GM10266 (cell line): ENCODE measurements around the gene TGFB1I1.
"Not testable (repeated sequence)": the region's sequence is repeated elsewhere in the genome, so short reads cannot be mapped to it uniquely, and the experiment has no call there.

Source experiments
- DNase-seq: peaks from one replicate; pipeline ENCODE4 v3.0.0; 2012; ENCODE audit errors: extremely low spot score
- TF ChIP-seq, protein P1 (sequence below): IDR thresholded peaks from 2 replicates; pipeline ENCODE4 v1.5.1; 2012; ENCODE audit warnings: mild to moderate bottlenecking, low read depth; ENCODE audit not compliant: control insufficient read depth, insufficient read depth; ENCODE audit errors: missing control alignments

TGFB1I1 gene

DNA sequence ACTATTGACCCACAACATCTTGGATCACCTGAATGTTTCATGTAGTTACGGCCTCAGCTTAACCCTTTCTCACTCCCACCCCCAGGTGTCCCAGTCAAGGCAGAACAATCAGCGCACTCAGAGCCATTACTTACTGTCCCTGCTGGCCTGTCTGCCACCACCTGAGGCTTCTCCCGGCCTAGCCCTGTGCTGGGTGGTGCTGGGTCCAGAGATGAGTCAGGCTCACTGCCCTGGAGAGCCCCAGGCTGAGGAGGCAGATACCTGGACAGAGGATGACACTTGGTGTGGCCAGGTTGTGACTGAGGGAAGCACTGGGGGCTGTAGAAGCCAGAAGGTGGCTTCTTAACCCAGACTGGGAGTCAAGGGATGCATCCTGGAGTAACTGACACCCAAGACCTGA lies 7.0 kb downstream of the TGFB1I1 start:
- TF ChIP-seq, protein P1, sequence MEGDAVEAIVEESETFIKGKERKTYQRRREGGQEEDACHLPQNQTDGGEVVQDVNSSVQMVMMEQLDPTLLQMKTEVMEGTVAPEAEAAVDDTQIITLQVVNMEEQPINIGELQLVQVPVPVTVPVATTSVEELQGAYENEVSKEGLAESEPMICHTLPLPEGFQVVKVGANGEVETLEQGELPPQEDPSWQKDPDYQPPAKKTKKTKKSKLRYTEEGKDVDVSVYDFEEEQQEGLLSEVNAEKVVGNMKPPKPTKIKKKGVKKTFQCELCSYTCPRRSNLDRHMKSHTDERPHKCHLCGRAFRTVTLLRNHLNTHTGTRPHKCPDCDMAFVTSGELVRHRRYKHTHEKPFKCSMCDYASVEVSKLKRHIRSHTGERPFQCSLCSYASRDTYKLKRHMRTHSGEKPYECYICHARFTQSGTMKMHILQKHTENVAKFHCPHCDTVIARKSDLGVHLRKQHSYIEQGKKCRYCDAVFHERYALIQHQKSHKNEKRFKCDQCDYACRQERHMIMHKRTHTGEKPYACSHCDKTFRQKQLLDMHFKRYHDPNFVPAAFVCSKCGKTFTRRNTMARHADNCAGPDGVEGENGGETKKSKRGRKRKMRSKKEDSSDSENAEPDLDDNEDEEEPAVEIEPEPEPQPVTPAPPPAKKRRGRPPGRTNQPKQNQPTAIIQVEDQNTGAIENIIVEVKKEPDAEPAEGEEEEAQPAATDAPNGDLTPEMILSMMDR: no peak
- no peak for DNase-seq

DNA sequence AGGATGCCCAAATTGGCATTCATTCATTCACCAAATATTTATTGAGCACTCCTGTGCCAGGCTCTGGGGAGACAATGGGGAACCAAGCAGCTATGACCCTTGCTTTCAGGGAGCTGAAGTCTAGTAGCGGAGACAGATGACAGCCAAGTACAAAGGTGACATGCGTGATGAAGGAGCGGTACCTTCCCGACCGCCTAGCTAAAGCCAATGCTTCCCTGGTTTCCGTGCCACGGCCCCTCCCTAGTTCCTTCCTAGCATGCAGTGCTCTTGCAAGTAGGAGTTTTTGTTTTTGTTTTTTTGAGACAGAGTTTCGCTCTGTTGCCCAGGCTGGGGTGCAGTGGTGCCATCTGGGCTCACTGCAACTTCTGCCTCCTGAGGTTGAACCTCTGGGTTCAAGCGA lies 7.8 kb downstream of the TGFB1I1 start:
- DNase-seq: no peak
- TF ChIP-seq, protein P1: no peak

DNA sequence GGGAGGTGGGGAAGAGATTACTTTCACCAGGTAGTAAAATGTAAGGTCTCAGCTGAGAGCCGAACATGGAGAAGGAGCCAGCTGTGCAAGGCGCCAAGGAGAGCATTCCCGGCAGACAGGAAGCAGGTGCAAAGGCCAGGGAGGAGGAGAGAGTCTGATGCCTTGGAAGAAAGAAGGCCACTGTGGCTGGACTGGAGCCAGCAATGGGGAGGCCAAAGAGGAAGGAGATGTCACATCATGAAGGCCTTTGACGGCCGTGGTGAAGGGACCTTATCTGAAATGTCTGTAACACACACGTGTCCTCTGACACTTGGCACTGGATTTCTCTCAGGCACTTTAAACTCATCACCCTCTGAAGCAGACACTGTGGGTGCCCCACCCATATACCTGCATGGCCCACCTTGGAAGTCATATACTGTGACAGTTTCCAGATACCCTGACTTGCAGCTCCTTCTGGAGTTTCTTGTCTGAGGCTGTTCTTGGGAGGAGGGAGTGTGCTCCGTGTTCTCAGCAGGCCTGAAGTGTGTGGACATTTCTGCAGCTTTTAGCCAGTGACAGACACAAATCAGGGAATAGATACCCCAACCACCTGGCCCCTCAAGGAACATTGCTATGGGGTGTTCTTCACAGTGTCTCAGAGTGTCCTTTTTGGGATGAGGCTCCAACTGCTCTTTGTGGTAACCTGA lies 9.0 kb downstream of the TGFB1I1 start:
- no peak for DNase-seq
- TF ChIP-seq, protein P1: no peak

DNA sequence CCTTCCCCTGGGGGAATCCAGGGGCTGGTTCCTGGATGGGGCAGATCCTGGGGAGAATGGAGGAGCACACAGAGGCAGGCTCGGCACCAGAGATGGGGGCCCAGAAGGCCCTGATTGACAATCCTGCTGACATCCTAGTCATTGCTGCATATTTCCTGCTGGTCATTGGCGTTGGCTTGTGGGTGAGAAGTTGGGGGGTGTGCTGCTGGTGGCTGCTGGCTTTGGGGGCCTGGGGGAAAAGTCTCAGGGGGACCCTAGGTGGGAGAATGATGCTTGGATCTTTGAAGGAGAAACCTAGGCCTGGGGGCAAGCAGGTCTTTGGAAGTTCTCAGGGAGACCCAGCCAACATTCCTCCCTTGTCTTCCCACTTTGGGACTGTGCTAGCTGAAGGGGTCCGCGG lies 11.1 kb downstream of the TGFB1I1 start, which contains the start of gene SLC5A2:
Gene SLC5A2, plus strand, starts transcription at position 43 of the 400 bp plus-strand sequence. Its CDS starts 14 bp downstream, at position 57.
- TF ChIP-seq, protein P1: no peak

DNA sequence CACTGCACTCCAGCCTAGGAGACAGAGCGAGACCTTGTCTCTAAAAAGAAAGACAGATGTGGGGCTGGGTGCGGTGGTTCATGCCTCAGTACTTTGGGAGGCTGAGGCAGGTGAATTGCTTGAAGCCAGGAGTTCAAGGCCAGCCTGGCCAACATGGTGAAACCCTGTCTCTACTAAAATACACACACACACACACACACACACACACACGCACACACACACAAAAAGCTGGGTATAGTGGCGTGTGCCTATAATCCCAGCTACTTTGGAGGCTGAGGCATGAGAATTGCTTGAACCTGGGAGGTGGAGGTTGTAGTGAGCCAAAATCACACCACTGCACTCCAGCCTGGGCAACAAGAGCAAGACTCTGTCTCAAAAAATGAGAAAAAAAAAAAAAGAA lies 12.1 kb downstream of the TGFB1I1 start:
- DNase-seq: not testable (repeated sequence)

More for the DNA sequence above, 11.1 kb downstream of the TGFB1I1 start, which contains the start of gene SLC5A2:
- DNase-seq: no peak

DNA sequence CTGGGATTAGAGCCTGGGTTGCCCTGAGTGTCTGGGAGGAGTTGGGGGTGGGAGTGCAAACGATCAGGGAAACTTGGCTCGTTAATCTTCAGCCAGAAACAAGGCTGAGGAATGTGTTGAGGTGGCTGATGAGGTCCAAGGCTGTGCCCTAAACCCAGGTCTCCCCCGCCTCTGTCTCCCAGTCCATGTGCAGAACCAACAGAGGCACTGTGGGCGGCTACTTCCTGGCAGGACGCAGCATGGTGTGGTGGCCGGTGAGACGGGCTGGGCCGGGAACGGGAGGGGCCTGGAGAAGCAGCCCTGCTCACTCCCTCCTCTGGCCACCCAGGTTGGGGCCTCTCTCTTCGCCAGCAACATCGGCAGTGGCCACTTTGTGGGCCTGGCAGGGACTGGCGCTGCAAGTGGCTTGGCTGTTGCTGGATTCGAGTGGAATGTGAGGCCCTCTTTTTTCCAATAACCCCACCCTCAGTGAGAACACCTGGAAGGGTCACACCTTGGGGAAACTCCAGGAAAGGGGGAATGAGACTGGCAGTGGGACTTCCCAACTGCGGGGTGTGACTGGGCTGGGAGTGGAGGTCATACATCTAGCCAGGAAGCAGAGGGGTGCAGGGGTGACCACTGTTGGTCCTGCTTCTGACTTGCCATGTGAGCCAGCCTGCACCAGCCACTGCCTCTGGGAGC lies 12.7 kb downstream of the TGFB1I1 start:
- TF ChIP-seq, protein P1: no peak
- no peak for DNase-seq

DNA sequence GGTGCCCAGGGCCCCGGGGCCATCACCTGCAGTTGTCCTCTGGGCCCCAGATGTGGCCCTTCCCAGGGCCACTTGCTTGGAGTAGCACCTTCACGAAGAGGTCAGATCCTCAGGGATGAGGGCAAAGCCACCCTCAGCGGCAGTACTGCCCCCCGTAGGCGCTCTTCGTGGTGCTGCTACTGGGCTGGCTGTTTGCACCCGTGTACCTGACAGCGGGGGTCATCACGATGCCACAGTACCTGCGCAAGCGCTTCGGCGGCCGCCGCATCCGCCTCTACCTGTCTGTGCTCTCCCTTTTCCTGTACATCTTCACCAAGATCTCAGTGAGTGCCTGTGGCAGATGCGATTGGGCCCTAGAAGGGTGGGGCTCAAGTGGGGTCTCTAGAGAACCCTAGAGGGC lies 13.6 kb downstream of the TGFB1I1 start:
- TF ChIP-seq, protein P1: no peak
- no peak for DNase-seq
